AG09309 (cell line): Measurements from ENCODE around the gene SMU1.
A peak's percentile ranks its signal among the peaks of the same experiment; 100 is the strongest.
"Not testable (repeated sequence)": the region's sequence is repeated elsewhere in the genome, so short reads cannot be mapped to it uniquely, and the experiment has no call there.

Experiments
- DNase-seq: peaks from one replicate; pipeline ENCODE4 v3.0.0-alpha.2; 2010; ENCODE audit warnings: low read depth
- H3K4me3 ChIP-seq: 2 replicates; pipeline ENCODE4 v1.5.1; 2011; ENCODE audit warnings: mild to moderate bottlenecking, low read depth, low read length, moderate library complexity; ENCODE audit not compliant: control insufficient read depth
- TF ChIP-seq, protein P1 (sequence below): IDR thresholded peaks from 2 replicates; pipeline ENCODE4 v1.5.1; 2011; ENCODE audit warnings: mild to moderate bottlenecking, low read depth, low read length, inconsistent platforms; ENCODE audit not compliant: insufficient read depth, control insufficient read depth; ENCODE audit errors: missing control alignments

The SMU1 gene

DNA sequence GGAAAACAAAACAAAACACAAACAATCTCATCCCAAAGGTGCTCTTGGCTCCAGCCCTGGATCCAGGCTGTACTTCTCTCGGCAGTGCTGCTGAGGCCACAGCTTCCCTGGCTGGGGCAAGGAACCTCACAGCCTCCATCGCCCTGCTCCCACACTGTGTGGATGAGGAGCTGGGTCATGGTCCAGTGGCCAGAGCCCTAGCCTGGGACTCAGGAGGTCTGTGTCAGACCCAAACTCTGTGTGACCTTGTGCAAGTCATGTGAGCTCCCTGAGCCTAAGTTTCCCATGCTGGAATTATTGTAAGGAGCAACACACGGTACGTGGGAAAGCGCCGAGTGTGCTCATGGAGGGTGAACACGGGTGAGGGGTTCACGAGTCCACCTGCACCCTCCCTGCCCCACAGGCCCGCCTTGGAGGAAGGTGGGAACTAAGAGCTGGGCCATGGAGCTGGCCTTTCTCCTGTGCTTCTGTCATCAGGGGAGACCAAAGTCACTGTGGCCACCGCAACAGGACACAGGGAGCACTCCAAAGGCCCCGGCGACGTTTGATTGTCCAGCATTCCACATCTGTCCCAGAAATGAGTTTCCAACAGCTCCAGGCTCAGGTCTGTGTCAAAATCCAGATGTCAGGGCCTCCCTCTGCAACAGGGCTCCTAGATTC lies 26.2 kb upstream of the SMU1 start:
- H3K4me3 ChIP-seq = no peak overlapping the region
- TF ChIP-seq, protein P1, sequence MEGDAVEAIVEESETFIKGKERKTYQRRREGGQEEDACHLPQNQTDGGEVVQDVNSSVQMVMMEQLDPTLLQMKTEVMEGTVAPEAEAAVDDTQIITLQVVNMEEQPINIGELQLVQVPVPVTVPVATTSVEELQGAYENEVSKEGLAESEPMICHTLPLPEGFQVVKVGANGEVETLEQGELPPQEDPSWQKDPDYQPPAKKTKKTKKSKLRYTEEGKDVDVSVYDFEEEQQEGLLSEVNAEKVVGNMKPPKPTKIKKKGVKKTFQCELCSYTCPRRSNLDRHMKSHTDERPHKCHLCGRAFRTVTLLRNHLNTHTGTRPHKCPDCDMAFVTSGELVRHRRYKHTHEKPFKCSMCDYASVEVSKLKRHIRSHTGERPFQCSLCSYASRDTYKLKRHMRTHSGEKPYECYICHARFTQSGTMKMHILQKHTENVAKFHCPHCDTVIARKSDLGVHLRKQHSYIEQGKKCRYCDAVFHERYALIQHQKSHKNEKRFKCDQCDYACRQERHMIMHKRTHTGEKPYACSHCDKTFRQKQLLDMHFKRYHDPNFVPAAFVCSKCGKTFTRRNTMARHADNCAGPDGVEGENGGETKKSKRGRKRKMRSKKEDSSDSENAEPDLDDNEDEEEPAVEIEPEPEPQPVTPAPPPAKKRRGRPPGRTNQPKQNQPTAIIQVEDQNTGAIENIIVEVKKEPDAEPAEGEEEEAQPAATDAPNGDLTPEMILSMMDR = no peak
- no peak for DNase-seq

GRCh38 chr9:33101104-33101951 lies 24.9 kb upstream of the SMU1 start:
- DNase-seq = peak; percentile 32
- TF ChIP-seq, protein P1 = no peak
- H3K4me3 ChIP-seq = no peak overlapping the region

- TF ChIP-seq, protein P1 = no peak
- no peak for DNase-seq
- no peak overlapping the region for H3K4me3 ChIP-seq
Measured at GRCh38 chr9:33099754-33100153, 23.3 kb upstream of the SMU1 start.

GRCh38 chr9:33097192-33097591 lies 20.7 kb upstream of the SMU1 start:
- no peak for DNase-seq

GRCh38 chr9:33092634-33093033 lies 16.2 kb upstream of the SMU1 start:
- DNase-seq = no peak
- H3K4me3 ChIP-seq = no peak overlapping the region
- TF ChIP-seq, protein P1 = no peak

More at GRCh38 chr9:33097192-33097591, 20.7 kb upstream of the SMU1 start:
- TF ChIP-seq, protein P1 = no peak
- no peak overlapping the region for H3K4me3 ChIP-seq

GRCh38 chr9:33085672-33086071 lies 9.2 kb upstream of the SMU1 start:
- H3K4me3 ChIP-seq, DNase-seq: not testable (repeated sequence)
